GDM1 (cell line): Measurements from ENCODE around the gene PSORS1C2.
A peak's percentile ranks its signal among the peaks of the same experiment; 100 is the strongest.

Experiments used
- DNase-seq: peaks from one replicate; lab custom pipeline; 2025; lab: John Stamatoyannopoulos, UW

Gene PSORS1C2

DNA sequence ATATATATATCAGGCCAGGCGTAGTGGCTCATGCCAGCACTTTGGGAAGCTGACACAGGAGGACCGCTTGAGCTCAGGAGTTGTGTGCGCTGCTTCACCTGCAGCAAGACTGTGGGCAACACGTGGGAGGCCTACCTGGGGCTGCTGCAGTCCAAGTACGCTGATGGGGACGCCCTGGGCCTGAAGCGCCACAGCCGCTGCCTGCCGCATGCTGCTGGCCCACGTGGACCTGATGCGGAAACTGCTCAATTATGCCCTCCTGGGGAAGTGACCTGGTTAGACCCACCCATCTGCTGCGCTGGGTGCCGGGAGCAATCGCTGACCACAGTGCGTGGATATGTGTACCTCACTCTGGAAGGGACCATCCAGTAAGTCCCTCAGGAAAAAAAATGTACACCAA, 1.8 kb upstream of the PSORS1C2 start:
- DNase-seq = no peak

DNA sequence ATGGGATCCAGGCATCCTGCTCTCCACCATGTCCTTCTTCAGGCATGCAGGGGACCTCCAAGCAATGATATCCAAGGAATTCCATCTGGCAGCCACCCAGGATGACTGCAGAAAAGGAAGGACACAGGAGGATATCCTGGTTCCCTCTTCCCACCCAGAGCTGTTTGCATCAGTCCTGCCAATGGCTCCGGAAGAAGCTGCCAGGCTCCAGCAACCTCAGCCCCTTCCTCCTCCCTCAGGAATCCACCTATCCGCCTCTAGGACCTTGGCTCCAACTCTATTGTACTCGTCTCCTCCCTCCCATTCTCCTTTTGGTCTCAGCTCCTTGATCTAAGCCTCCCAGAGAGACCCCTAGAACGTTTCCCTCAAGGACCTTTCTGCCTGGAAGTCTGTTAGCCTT, 733 bp upstream of the PSORS1C2 start:
- DNase-seq = no peak

GRCh38 chr6:31135710-31136109, 3.2 kb downstream of the PSORS1C2 start:
- DNase-seq = no peak

DNA sequence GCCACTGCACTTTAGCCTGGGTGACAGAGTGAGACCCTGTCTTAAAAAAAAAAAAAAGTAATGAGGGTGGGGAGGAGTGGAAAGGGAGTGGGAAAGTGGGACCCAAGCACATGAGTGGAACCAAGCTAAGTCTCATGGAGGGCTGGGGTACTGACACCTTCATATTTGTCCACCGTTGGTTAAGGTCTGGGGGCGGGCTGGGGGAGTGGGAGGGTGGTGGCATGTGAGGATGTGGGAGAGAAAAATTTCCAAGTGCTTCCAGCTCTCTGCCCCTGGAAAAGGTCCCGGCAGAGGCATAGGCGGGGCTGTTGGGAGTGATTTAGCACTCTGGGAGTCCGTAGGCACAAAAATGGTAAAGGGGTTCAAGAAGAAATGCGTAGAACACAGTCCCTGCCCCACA, 6.1 kb downstream of the PSORS1C2 start:
- no peak for DNase-seq

GRCh38 chr6:31131595-31131994, 7.3 kb downstream of the PSORS1C2 start:
- DNase-seq = no peak

- no peak for DNase-seq
Measured at GRCh38 chr6:31130751-31131150, 8.1 kb downstream of the PSORS1C2 start.

- DNase-seq = no peak
Measured at GRCh38 chr6:31129130-31129529, 9.7 kb downstream of the PSORS1C2 start.

DNA sequence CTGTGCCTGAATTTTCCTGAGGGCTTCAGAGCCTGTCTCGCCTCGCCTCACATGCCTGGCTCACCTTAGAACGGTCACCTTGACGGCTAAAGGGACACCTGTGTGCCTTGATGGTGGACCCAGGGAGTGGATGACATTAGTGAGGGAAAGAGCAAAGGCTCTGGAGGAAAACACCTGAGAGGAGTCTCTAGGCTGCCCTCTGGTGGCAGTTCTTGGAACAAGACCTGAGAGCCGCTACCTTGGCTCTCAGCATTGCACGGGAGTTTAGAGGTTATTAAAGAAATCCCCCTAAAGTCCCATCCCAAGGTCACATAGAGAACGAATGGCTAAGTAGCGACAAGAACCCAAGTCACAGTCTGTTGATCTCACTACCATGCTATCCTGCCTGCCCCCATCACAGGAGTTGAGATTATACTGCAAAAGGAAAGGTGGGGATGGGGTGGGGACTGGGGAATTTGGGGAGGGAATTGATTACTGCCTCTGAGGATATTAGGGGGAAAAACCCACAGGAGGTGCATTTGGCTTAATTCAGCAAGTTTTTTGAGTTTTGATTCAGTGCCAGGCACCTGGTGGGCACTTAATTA, 10.7 kb downstream of the PSORS1C2 start:
- DNase-seq = no peak

DNA sequence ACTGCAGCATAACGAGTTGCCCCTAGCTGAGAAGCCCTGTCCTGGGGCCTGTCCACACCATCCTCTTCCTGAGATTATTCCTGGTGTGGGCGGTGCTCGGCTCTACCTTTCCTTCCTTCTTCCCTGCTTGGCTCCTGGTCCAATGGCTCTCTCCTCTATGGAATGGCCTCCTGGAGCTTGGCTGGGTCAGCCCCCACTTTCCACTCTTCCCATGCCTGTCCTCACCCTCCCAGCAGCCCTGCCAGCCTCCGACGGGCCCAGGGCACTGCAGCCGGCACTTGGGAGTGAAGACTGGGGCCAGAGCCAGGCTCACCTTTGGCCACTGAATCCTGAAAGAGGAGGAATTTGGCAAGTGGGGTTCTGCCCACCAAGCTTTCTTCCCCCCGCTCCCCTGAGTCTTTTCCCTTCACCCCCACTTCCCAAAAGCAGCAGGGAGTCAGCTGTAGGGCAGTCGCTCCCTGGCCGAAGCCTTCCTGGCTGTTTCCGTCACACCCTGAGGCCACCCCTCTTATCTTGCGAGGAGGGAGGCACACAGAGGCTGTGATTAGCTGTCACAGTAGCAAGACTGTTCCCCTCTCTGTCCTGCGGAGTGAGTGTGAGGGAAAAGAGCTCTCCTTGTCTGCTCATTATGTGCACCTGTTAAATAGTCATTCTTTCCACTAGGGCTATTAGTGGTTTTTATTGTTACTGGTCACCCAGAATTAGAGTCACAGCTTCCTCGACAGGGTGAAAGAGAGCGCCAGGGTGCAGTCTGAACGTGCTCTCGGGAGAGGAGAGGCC, 12.3 kb downstream of the PSORS1C2 start:
- DNase-seq = no peak

GRCh38 chr6:31125586-31126363, 13.1 kb downstream of the PSORS1C2 start:
- DNase-seq = peak; percentile 8

DNA sequence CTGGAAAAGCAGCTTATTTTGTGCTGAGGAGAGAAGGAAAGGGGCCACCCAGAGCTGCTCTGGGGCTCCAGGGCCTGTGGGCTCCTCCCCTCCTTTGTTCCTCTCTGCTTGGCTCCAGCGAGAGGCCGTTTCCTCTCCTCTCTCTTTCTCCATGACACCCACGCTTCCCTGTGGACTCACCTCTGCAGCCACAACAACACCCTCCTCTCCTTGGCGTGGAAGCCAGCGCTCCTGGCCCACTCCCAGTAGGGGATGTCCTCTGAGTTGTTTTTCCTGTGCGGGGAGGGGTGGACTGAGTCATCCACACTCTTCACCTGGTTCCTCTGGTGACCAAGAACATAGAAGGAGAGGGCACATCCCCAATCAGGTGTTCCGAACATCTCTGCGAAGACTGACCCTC, 13.7 kb downstream of the PSORS1C2 start:
- no peak for DNase-seq

- no peak for DNase-seq
Measured at GRCh38 chr6:31122791-31123706, 15.8 kb downstream of the PSORS1C2 start.

DNA sequence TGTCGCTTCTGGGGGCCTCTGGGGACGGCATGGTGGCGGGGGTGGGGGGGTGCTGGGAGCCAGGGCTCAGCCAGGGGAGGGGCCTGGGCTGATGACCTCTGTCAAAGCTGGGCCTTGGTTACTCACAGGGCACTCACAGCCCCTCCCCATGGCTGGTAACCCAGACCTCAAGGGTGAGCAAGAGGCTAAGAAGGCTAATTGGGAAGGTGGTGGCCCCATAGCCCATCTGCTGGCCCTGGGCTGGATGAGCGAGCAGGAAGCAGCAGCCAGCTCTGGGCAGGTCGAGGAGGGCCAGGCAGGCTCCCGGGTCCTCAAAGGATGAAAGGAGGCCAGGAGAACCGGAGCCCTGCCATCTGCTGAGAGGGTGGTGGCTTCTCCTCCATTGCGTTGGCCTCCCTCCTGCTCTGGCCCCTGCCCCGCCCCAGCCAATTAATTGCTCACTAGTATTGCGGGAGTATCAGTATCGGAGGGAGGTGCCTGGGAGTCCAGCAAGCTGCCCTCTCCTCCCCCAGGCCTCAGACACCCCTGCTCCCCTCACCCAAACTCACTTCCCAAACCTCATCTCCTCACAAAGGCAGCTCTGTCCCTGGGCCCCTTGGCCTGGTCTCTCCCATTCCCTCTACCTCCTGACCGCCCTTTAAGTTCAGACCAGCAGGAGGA, 17.6 kb downstream of the PSORS1C2 start:
- no peak for DNase-seq

DNA sequence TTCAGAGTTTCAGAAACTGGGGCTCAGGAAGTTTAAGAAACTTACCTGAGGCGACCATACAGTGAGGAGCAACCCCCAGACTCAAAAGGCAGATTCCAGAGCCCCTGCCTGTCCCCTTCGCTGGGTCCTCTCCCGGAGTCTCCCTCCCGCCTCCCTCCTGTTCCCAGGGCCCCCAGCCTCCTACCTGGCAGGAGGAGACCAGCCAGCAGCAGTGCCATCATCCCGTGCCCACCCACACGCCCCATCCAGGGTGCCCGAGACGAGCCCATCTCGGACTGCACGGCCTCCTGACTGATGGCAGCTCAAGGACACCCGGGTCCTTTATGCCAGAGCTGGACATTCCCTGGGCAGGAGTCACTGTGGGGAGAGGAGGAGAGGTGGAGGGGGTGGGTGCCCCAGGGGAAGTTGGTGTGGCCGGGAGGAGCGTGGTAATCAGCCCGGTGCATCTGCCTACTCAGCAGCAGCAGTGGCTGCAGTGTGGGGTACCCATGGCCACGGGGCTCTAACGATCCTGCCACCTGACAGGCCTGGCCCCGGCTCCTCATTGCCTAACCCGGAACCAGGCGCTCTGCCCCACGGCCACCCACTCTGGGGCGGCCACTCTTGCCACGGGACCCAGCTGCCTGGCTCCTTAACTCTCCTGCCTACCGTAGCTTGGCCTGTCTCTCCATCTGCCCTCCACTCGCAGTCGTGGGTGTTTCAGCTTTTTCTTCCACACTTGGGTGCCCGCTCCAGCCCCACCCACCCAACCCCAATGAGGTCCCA, 18.5 kb downstream of the PSORS1C2 start, which contains the start of gene CDSN:
CDSN (minus strand) TSS at position 296 of the 765 bp plus-strand sequence; CDS start at position 269, 27 bp downstream.
- DNase-seq = no peak

GRCh38 chr6:31118178-31118577, 20.7 kb downstream of the PSORS1C2 start:
- DNase-seq = no peak

- no peak for DNase-seq
Measured at GRCh38 chr6:31116661-31117385, 22.0 kb downstream of the PSORS1C2 start.

DNA sequence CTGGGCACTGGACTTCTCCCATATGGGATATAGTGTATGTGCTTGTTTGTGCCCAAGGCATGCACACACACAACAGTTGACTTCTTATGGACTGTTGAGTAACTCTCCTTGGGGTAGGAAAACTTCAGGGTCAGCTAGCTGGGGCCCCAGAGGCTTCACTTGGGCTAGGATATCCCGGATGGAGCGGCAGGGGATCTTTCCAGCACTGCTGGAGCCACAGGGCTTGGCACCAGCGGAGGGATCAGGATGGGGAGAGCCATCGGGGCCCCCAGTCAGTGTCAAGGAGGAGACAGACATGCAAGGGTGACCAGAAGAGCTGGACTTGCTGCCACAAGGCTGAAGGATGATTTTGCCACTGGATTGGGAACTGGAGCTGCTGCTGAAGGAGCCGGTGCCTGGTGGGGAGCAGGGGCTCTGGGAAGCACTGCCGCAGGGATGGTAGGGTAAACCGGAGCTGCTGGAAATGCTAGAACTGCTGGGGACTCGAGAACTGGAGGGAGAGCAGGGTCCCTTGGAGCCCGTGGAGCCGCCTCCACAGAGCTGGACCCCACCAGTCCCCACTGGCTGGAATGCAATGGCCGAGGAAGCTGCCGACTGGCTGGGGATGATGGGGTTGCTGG, 22.8 kb downstream of the PSORS1C2 start:
- DNase-seq = no peak

GRCh38 chr6:31114970-31115849, 23.7 kb downstream of the PSORS1C2 start:
- no peak for DNase-seq

DNA sequence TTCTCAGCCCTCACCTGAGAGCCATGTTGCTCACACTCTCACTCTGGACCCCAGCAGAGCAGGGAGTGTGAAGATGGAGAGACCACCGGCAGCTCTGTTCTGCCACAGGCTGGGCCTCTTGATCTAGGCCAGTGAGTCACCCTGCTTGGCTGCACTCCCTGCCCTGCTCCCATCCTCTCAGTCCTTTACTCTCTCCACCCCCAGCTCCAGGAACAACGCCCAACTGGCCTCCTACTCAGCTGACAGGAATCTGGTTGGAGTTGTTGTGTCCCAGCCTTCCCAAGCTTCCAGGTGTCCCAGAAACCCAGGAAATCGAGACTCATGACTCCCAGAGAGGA, 24.4 kb downstream of the PSORS1C2 start, which contains the start of gene PSORS1C1:
PSORS1C1 (plus strand) TSS at position 260 of the 338 bp plus-strand sequence. CDS start 14,833 bp downstream, outside the sequence.
- no peak for DNase-seq
